CD4-positive, alpha-beta T cell treated with Interleukin-4 for 1 hour (primary cell): ENCODE data around the gene ITPK1.
A peak's percentile ranks its signal among the peaks of the same experiment; 100 is the strongest.

Source experiments
- DNase-seq, 2 donors: peaks; one replicate each; pipeline ENCODE4 v3.0.0-alpha.2; 2020 to 2022

ITPK1 gene

DNA sequence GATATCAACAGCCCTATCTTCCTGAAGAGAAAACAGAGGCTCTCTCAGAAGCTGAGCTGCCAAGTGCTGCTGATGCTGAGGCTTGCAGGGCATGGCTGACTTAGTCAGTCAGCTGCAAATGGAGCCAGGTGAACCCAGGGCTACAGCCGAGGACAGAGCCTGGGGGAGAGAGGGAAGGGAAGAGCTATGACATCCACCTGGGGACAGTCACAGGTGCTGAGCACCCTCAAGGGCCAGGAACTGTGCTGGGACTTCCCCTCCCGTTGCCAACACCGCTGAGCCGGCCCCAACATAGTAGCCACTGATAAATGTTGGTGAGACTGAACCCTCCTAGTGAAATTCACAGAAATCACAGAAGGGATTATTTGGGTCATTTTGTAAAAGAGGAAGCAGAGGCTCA lies 199.5 kb downstream of the ITPK1 start:
- no peak for DNase-seq

DNA sequence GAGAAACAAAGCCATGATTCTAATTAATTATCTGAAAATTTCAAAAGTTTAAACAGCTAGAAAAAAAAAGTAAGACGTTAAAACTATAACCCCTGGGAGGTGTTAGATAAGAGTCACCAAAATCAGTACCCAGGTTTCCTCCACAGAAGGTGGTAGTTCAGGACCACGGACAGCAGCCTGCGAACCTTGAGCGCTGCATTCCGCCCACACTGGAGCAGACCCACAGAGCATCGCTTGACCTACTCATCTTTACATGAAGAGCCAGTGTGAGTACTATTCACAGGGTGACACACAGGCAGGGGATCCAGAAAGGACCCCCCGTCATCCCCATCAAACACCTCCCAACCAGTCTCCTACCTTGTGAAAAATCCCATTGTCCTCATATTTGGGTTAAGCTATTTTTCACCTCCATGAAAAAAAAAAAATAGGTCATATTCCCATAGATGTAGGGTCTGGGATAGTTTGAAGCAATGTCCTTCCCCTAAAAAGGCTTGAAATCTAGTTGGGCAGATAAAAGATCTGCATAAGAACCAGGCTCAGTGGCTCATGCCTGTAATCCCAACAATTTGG lies 201.6 kb downstream of the ITPK1 start:
- DNase-seq = peak in 1 of 2 donors; percentile 11

DNA sequence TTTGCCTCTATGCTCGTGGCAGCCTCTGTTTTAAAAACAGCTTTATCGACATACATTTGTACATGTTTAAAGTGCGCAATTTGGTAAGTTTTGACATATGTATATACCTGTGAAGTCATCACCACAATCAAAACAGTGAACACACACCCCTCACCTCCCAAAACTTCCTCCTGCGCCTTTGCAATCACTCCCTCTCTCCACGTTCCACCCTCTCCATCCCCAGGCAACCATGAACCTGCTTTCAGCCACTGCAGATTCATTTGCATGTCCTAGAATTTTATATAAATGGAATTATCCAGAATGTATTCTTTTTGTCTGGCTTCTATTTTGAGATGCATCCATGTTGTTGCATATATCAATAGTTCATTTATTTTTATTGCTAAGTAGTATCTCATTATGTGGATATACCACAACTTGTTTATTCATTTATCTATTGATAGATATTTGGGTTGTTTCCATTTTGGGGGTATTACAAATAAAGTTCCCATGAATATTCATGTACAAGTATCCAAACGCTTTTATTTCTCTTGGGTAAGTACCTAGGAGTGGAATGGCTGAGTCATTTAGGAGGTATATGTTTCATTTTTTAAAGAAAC lies 208.3 kb downstream of the ITPK1 start:
- no peak for DNase-seq

DNA sequence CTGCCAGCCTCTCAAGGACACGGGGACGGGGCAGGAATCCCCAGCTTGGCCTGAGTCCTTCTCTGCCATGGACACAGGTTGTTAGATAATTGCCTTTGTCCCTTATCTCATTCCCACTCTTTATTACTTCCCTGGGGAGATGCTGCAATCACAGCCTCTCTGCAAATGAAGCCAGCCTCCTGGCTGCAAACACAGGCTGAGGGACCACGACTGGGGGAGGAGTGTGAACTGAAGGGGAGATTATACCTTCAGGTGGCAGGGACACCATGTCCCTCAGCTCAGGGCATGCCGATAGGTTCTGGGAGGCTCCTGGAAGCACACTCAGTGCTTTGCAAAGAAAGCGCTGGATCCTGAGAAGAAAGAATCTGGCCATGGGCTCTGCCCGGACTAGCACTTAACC lies 208.9 kb downstream of the ITPK1 start:
- no peak for DNase-seq

DNA sequence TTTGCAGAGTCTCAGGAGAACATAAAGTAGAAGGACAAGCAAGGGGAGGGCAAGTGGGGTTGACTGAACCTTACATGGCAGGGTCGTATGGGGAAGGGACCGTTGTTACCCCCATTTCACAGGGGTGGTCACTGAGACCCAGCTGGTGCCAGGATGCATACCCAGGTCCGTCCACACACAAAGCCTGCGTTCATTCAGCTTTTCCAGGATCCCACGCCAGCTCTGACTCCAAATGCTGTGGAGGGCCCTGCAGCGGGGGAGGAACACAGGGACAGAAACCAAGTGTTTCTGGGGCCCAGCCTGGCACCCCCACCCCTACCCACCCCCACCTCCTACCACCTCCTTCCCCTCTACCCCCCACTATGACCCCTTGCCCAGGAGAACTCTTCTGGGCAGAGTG lies 209.3 kb downstream of the ITPK1 start:
- no peak for DNase-seq

DNA sequence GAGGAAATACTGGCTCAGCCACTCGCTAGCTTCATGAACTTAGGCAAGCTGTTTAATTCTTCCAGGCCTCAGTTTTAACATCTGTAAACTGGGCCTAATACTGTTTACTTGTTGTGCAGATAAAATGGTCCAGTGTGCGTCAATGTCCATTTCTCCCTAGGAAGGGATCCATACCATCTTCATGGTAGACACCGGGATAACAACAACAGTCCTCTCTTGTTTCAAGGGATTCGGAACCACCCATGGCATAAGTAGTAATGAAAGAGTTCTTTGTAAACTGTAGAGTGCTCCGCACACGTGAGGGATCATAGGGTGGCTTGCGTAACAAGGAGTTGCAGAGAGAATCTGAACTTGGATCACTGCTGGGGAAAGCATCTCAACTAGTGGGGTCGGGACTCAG lies 210.1 kb downstream of the ITPK1 start:
- no peak for DNase-seq

DNA sequence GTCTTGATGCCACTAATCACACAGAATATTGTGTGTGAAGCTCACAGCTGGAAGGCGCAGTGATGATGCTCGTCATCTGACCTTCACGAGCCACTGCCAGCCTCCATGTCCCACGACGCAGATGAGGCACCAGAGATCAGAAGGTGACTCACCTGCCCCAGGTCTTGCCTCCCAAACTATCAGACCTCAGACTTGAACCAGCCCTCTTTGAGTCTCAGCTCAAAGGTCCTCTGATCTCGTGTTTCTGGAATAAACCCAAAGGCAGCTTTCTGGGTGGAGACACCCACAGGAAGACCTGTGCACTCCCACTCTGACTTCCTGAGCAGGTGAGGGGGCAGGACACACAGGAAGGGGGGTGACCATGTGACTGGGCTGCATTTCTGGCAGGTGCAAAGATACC lies 212.4 kb downstream of the ITPK1 start:
- no peak for DNase-seq

DNA sequence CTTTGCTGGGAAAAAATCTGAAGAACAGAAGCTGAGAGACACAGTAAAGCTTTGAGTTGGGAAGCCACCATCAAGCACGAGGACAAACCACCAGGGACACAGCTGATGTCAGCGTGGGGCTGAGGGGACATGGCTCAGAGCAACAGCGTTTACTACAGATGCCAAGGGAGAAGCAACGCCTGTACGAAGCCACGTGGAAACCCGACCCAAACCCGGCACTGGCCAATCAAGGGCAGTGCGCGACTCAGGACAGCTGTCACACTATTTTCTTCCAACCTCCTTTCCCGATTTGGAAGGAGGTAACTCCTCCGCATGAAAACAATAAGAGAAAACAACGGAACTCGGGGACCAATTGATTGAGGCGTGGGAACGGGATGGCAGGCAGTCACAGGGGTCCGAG lies 213.0 kb downstream of the ITPK1 start:
- no peak for DNase-seq

DNA sequence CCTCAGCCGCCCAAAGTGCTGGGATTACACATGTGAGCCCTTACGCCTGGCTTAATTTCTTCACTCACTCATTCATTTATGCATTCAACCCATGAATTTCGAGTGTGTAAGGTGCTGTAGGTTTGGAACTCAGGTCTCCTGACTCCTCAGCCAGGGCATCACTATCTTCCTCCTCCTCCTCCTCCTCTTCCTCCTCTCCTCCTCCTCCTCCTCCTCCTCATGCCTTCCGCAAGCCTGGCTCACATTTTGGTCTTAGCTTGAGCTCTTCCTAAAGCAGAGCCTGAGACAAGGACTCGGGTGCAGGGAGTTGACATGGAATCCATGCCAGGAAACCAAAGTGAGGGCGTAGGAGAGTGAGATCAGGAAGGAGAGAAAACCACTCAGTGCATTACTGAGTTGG lies 213.5 kb downstream of the ITPK1 start:
- DNase-seq = no peak

DNA sequence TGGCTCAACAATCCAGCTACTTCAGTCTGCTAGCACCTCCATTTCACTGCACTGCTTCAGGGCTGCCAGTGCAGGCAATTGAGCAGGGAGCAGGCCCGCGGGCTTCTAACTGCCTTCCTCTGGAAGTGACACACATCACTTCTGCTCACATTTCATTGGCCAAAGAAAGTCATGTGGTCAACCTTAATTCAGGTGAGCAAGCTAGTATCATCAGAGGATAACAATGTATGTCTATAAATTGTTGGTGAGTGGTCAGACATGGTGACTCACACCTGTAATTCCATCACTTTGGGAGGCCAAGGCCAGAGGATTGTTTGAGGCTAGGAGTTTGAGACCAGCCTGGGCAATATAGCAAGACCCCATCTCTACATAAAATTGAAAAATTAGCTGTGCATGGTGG lies 215.1 kb downstream of the ITPK1 start:
- DNase-seq = no peak

DNA sequence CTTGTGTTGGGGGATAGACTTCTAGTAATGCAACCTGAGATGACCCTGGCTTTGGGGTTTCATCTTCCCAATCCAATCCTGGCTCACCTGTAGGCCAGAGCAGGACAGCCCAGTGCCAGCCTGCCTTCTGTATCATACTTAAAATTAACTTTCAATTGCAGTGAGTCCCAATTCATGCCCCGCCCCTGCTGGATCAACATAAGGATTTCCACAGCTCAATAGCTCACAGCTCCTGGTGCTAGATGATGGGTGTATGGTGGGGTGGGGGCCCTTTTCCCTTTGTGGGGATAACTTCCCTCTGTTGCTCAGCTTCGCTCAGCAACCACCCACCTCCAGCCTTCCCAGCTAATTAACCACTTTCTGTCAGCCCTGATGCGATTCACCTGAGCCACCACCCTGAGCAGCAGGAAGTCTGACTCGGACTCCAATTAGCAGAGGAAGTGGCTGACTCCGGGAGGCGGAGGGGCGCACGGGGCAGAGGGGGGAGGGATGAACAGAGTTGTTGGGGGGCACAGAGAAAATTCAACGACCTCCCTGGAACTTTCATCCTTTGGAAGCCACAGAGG lies 217.1 kb downstream of the ITPK1 start:
- no peak for DNase-seq

DNA sequence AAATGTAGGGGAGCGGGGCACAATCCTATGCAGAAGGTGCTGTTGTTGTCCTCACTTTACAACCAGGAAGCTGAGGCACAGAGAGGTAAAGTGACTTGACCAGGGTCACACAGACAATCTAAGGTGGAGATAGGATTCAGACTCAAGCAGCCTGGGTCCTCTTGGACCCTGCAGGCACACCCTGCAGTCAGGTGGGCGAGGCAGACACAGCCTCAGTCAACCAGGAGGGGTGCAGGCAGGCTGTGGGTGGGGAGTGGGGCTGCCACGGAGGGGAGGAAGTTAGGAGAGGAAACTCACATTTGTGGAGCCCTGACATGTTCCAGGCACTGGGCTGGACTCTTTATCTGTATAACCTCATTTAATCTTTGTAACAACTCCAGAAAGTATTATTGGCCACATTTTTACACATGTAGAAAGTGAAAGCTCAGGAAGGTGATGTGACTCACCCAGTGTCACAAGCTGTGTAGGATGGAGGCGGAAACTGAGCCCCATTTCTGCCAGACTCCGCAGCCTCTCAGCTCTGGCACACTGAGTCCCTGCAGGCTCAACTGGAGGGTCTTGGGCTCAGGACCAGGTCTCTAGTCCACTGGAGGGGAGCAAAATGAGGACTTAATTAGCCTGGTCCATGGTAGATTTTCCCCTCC lies 217.7 kb downstream of the ITPK1 start:
- peak in 1 of 2 donors; percentile 25 for DNase-seq

DNA sequence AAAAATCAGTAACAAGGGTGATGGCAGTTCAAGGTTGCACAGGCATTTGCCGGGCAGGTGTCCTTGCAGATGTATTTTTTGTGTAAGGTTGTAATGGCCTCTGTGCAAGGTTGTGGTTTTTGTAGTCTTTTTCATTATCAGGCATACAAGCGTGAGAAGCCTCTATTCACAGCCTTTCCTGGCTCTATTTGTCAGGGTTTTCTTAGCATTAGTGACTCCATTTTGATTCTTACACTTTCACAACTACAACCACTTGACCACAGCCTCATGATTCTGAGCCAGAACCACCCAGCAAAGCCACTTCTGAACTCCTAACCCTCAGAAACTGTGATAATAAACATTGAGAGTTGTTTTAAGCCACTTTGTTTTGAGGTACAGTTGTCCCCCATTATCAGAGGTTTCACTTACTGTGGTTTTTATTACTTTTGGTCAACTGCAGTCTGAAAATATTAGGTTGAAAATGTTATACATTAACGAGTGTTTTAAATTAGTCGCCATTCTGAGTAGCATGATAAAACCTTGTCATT lies 220.3 kb downstream of the ITPK1 start:
- no peak for DNase-seq

DNA sequence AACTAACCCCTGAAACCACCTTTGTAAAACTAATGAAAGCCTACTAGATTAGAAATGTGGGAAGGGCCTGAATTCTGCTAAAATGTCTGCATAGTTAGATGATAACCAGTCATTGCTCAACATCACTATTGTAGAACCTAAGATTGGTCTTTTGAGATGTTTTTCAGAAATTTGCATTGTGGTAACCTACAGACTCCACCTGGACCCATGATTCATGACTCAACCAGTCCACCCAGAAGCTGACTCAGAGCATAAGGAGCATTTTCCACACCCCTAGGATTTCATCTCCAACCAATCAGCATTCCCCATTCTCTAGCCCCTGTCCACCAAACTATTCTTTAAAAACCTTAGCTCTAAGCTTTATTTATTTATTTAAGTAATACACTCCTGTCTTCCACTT lies 223.1 kb downstream of the ITPK1 start:
- no peak for DNase-seq

DNA sequence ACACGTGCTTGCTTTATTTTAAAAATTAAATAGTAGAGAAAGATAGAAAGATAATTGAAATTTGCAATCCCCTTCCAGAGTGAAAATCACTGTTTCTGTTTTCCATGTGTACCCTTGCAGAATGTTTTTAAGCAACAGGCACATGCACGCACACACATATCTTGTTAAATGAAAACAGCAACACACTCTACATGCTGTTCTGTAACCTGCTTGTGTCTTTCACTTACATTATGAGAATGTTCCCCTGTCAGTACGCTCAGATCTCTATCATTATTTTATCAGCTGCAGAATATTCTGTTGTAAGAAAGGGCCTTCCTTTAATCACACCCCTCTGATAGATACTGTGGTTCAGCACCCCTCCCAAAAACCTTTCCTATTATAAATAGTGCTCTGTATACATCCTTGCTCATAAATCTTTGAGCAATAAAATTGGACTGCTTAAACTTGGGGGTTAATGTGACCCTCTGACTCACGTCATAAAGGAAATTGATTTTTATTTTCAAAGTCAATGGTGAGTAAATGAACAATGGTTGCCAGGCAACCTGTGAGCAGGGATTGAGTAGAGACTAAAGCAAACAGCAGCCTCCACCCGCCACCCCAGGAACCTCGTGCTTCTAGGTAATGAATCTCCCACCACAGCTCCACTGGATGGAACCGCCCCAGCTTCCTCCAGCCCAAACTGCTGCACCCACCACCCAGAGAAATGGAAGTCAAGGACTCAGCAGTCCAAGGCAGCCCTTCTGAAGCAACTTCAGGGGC lies 224.7 kb downstream of the ITPK1 start:
- peak in 1 of 2 donors; percentile 11 for DNase-seq

DNA sequence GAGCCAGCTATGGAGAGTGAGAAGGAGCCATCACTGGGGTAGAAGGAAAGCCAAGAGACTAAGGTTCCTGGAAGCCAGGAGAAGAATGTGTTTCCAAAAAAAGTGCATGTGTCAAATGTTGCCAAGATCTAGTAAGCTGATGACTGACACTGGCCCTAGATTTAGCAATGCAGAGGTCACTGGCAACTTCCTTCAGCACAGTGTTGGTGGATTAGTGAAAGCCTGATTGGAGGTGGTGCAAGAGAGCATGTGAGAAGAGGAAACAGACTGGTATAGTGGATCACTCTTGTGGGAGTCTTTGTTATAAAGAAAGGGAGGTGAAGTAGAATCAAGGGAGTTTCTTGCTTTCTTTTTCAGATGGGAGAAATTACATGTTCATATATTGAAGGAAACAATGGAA lies 226.8 kb downstream of the ITPK1 start:
- no peak for DNase-seq

DNA sequence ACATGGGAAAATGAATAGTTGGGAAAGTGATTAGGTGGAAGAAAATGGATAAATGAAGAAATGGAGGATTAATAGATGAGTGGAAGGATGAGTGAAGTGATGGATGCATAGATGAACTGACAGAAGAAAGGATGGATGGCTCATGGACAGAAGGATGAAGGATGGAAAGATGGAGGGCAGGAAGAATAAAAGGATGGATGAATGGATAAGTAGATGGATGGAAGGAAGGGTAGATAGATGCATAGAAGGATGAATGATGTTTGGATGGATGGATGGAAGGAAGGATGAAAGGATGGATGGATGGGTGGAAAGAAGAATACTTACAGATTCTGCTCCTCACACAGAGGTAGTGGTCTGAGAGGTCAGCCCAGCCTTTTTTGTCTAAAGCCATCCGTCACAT lies 228.6 kb downstream of the ITPK1 start:
- DNase-seq = no peak
